ENCODE measurements around the gene LRRC3C.
"Not testable (repeated sequence)": the region's sequence is repeated elsewhere in the genome, so short reads cannot be mapped to it uniquely, and the experiment has no call there.

LRRC3C gene, protein sequence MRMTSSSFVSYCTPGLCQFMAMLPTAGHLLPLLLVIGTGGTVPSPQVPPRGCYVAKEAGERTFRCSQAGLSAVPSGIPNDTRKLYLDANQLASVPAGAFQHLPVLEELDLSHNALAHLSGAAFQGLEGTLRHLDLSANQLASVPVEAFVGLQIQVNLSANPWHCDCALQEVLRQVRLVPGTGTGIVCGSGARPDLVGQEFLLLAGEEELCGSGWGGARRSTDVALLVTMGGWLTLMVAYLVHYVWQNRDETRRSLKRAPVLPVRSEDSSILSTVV

DNA sequence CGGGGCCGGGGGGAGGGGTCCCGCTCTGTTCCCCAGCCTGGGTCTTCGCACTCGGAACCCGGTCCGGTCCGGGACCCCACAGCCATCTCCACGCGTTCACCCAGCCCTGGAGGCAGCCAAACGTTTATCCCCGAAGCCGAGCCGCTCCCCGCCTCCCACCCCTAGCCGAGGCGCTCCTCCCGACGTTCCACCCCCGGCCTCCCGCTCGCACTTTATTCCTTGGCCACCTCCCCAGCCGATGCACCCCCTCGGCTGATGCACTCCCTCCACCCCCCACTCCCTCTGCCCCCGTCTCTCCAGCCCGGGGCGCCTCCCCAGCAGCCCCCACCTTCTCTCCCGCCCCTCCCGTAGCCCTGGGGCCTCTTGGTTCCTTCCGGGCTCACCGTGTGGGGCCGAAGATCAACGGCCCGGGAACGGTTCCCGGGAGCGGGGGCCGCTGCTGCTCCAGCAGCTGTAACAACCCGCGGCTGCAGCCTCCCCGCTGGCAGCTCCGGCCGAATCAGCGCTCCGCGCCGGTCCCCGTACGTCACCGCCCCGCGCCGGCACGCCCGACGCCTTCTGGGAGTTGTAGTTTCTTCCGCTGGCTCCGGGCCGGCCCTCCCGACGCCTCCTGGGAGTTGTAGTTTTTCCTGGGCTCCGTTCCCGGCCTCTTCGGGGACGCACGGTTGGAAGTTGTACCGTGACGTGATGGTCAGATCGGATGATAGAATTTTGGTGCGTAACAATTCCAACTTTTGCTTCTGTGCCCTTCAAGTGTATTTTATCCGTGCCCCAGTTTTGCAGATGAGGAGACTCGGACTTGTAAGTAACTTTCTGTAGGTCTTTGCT, at the start of gene LRRC3C, which contains the start of gene ORMDL3:
TSS of gene LRRC3C (plus strand) at position 632 of the 828 bp plus-strand sequence. CDS start 13,792 bp downstream, outside the sequence.
TSS of gene ORMDL3 (minus strand) at position 501 of the 828 bp plus-strand sequence. CDS start 3,398 bp downstream, outside the sequence.
- peak; percentile 86 to 90 for DNase-seq

DNA sequence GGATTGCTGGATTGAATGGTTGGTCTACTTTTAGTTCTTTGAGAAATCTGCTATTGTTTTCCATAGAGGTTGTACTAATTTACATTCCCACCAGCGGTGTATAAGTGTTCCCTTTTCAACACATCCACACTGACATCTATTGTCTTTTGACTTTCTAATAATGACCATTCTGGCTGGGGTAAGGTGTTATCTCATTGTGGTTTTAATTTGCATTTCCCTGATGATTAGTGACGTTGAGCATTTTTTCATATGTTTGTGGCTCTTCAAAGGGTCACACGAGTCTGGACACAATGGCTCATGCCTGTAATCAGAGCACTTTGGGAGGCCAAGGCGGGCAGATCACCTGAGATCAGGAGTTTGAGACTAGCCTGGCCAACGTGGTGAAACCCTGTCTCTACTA, 41.4 kb upstream of the LRRC3C start:
- DNase-seq: not testable (repeated sequence)

DNA sequence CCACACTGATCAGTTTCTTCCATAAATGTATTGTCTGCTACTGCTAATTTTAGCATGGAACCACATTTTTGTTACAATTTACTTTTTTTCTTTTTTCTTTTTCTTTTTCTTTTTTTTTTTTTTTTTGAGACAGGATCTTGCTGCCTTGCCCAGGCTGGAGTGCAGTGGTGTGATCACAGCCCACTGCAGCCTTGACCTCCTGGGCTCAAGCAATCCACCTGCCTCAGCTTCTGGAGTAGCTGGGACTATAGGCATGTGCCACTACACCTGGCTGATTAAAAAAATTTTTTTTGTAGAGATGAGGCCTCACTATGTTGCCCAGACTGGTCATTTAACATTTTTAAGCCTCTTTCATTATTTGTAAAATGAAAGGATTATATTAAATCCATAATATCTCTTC, 40.5 kb upstream of the LRRC3C start:
- DNase-seq: no peak

DNA sequence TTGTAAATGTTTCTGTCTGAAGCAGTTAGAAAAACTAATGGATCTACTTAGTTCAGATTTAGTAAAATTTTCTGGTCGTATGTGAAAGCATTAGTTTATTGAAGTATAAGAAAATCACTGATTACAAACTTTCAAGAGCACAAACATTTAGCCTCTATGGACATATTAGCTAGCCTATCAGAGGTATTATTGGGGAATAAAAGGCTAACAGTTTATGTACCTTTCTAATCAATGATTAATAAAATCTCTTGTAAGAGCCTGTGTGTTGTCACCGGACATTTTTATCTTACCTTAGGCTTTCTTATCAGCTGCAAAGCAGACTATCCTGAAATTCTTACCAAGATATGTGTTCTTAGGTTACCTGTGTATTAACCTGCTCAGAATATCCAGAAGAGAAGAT, 38.3 kb upstream of the LRRC3C start:
- no peak for DNase-seq

DNA sequence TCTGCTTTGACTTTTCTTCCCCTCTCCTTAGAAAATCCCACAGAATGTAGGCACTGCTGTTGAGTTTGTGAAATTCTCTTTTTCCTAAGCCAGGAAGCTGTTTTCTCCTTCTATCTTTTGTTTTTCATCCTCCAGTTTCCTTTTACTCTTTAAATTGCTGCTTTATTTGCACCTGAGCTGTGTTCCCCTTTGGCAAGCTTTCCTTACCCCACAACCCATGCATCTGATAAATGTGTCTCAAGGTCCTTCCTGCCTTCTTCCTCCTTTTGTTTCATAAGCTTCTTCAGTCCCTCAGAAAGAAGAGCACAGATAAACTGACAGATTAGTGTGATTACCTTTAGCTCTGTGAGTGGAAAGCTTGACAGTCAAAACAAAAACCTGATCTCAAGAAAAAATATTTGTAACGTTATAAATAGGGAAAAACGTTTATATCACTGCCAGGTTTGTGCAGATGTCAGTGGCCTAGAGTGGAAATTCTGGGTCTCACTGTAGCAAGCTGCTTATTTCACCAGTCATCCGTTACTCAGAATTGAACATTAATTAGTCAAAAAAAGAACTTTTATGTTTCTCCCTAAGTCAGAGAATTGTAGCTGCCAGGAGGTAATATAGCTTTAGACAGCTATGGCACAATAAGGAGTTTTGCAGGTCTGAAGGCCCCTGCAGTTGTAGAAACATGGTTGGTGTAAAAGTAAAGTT, 32.7 kb upstream of the LRRC3C start:
- no peak for DNase-seq

DNA sequence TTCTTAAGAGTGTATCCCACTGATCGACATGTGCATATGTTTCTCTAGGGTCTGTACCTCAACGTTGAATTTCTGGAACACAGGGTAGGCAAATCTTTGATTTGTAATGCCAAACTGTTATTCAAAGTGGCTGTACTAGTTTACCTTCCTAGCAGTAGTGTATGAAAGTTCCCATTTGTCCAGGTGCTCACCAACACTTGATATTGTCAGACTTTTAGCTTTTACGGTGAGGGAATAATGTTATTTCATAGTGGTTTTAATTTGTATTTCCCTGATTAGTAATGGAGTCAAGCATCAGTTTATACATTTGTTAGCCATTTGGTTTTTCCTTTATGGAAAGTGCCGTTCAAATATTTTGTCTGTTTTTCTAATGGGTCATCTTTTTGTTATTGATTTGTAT, 29.4 kb upstream of the LRRC3C start:
- no peak for DNase-seq

DNA sequence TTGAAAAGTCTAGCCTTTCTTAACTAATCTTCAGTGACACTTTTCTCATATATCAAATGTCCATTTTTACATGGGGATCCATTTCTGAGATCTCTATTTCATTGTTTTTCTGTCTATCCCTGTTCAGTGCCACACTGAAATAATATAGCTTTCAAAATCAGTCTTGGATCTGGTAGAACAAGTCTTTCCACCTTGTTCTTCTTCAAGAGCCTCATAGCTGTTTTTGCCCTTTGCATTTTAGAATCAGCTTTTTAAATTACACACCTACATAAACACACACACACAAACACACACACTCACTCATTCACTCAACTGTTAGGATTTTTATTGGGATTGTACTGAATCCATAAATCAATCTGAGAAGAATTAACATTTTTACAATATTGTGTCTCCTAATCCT, 28.3 kb upstream of the LRRC3C start:
- DNase-seq: no peak

DNA sequence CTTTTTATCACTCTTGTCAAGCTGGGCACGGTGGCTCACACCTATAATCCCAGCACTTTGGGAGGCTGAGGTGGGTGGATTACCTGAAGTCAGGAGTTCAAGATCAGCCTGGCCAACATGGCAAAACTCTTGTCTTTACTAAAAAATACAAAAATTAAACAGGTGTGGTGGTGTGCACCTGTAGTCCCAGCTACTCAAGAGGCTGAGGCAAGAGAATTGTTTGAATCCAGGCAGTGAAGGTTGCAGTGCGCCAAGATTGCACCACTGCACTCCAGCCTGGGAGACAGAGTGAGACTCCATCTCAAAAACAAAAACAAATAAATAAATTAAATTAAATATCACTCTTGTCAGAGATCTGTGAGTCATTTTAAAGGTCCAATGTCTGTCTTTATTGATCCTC, 25.5 kb upstream of the LRRC3C start:
- not testable (repeated sequence) for DNase-seq

DNA sequence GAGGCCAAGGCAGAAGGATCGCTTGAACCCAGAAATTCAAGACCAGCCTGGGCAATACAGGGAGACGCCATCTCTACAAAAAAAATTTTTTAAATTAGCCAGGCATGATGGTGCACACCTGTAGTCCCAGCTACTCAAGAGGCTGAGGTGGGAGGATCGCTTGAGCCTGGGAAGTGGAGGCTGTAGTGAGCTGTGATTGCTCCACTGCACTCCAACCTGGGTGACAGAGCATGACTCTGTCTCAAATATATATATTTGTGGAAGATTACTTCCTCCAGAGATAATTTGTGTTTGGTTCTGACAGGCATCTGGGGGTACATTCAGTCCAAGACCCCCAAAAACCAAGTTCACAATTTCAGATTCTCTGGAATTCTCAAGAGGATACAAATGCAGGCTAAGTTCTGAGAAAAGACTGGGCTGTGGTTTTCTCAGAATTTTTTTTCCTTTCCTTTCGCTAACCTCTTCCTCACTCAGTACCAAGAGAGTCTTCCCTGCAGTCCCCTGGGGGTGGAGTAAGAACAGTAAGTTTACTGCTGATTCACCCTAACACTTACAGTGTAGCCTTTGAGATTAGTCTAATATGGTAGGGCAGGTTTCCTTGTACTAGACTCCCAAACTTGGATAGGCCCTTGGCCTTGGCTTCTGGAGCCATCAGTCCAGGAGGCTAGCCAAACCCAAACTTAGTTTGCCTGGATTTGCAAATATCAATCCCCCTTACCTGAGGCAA, 24.2 kb upstream of the LRRC3C start:
- DNase-seq: no peak

DNA sequence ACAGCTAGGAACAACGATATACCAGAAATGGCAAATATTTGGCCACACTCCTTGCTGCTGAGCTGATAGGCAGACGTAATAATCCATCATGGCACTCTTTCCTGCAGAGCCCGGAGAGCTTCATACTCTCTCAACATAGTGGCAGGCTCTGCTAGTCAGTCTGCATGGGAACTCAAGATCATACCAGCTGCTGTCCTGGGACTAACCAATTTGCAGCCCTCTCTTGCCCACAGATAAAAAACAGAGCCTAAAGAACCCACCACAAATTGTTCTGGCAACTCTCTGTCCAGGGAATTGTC, 22.6 kb upstream of the LRRC3C start:
- no peak for DNase-seq

DNA sequence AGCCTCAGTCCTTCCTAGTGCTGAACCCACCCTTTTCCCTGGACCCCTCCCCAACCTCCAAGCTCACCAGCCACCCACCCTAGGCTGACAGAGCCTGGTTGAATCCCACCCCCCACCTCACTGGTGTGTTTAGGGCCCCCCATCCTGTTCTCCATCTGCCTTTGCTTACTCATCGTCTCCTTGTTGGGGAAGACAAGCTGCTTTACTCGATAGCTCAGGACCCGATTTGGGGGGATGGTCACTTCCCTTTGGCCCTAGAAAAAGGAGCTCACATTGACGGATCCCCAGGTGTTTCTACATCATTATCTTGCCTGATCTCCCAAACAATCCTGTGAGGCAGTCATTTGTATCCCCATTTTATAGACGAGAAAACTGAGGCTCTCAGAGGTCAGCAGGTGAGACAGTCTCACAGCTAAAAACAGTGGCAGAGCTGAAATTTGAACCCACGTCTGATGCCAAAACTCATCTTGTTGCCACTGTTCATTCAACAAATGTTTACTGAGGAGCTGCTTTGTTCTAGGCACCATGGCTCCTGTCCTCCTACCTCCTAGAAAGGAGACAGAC, 18.7 kb upstream of the LRRC3C start:
- no peak for DNase-seq

DNA sequence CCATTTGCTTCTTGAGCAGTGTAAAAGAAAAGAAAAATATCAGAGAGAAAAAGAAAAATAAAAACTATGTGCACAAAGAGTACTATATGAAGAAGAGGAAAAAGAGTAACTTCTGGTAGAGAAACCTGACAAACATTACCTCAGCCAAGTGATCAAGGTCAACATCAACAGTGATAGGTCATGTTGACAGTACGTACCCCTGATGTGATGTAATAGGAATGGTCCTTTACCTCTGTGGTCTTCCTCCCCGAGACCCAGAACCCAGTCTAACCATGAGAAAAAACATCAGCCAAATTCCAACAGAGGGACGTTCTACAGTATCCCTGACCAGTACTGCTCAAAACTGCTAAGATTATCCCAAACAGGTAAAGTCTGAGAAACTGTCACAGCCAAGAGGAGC, 13.5 kb upstream of the LRRC3C start:
- no peak for DNase-seq

DNA sequence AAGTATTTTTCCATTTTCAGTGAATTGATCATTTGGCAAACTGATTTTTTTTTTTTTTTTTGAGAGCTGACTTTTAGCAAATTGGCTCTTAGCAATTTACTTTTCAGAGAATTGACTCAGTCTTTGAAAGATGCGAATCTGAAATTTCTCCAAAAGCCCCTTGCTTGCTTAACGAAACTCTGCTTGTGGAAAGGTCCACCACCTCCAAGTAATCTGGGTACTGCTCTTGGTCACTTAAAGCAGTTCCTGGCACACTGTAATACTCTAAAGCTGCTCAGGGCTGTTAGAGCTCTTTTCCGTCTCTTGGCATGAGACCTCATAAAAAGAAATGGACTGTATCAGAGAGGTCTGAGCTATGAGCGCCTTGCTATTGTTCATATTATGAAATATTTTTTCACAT, 12.0 kb upstream of the LRRC3C start:
- no peak for DNase-seq

DNA sequence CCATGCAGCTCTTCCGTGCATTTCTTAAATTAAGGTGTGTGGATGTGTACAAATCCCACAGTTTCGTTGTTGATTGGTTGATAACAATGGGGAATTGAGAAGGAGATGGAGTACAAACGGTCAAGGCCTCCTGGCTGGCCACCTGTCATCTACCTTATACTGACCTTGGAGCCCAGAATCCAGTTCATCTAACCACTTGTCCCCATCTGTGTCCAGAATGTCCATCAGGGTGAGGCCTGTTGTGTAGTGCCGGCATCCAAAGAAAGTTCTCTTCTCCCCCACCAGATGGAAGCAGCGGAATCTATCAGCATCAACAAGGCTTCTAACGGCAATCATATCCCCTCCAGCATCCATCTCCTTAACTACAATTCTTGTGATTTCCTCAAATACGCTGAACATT, 10.6 kb upstream of the LRRC3C start:
- DNase-seq: no peak

DNA sequence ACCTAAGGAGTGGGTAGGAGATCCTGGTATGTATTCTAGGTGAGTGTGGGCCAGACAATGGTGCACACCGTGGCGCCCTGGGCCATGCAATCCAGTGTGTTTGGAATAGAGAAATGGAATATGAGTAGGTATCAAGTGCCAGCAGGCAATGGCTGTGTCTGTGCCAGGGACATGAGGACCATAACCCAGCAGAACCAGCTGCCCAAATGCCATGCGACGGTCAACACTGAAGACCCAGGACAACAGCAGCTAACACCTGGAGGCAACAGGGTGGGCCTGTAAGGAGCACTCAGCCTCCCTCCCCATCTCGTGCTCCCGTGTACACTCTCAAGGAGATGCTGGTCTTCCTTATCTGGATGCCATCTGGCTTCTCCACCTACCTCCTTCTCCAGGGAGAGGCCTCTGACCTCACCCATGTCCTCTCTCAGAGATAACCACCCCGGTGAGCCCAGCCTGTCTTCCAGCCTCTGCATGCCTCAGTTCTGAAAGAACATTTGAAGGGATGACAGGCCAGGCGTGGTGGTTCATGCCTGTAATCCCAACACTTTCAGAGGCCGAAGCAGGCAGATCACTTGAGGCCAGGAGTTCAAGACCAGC, 8.3 kb upstream of the LRRC3C start:
- DNase-seq: no peak

DNA sequence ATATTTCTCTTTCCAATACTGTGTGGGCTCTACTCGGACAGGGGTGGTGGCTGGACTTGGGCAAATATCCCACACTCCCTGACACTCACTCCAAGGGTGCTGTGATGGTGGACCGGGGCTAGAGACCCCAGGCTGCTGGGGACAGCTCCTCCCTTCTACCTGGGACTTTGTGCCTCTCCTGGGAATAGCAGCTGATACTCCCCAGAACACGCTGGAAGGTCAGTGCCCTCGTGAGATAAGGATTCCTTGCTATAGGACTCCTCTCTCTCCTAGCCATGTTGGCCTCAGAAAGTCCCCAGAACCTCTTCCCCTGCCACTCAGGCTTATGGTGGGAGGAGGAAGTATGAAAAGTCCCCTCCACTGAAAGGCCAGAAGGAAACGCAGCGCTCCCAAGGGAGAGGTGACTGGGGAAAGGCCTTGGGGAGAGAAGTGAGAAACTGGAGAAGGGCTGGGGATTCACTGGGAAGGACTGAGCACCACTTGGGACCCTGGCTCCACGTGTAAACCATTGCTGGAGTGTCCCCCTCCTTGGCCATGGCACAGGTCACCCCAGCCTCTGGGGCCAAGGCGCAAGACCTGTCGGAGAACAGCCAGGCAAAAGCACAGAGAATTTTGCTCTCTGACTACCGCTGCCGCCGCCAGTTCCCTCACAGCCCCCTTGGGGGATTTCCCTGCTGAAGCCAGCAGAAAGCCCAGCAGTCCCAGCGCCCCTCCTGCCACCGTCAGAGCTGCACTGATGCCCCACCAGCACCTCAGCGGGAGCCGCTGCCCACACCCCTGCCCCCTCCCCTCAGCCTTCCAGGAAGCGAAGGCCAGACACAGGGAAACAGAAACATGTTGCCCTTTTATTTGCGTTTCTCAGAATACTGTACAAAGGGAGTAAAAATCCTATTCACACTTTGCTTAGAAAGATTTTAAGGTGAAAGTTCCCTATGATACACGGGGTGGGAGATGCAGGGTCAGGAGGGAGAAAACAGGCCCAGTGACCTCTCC, 7.0 kb upstream of the LRRC3C start:
- DNase-seq: peak; percentile 40 to 66

DNA sequence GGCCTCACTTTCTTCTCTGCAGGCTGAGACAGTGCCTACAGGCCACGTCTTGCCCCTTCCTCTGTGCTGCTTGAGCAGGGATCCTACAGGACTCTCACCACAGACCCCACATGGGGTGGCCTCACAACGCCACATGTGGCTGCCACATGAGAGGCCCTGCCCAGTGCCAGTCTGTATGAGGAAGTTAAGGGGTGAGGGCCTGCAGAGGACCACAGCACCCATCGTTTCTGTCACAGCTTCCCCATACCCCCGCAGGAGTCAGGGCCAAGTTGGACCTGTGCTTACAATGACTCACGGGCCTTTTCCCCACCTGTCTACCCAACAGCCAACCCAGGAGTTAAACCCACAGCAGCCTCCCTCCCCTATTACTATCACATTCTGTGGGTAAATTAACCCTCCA, 6.2 kb upstream of the LRRC3C start:
- DNase-seq: peak in 1 of 2 donors; percentile 33

DNA sequence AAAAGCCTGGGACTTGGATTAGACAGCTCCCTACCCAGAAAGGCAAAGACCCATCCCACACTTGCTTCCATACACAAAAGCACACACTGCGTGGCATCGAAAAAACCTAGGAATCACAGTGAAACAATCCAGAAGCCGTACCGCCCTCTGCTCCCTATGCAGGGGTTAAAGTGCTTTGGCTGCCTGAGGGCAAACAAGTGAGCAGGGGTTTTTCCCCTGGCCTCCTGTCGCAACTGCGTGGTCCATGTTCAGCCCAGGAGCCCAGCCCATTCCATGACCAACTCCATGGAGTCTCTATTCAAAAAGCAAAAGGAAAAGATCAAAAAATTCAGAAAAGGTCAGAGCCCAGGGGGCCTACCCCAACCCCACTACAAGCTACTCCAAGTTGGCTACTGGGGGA, 5.5 kb upstream of the LRRC3C start:
- DNase-seq: no peak

DNA sequence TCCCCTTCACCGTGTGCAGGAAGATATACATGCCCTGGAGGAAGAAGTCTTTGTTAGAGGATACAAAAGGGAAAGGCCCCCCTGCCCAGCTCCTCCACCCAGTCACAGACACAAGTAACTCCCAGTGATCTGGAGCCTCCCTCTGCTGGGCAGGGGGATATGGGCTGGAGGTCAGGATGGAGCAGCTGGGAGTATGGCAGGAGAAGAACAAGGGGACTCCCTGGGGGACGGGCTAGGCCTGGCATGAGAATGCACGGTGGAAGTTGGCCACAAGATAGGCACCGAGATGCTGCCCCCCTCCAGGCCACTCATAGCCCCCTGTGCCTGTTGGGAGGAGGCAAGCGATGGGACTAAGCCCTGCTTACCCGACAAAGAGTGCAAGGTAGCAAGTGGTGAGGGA, 4.3 kb upstream of the LRRC3C start:
- DNase-seq: no peak

DNA sequence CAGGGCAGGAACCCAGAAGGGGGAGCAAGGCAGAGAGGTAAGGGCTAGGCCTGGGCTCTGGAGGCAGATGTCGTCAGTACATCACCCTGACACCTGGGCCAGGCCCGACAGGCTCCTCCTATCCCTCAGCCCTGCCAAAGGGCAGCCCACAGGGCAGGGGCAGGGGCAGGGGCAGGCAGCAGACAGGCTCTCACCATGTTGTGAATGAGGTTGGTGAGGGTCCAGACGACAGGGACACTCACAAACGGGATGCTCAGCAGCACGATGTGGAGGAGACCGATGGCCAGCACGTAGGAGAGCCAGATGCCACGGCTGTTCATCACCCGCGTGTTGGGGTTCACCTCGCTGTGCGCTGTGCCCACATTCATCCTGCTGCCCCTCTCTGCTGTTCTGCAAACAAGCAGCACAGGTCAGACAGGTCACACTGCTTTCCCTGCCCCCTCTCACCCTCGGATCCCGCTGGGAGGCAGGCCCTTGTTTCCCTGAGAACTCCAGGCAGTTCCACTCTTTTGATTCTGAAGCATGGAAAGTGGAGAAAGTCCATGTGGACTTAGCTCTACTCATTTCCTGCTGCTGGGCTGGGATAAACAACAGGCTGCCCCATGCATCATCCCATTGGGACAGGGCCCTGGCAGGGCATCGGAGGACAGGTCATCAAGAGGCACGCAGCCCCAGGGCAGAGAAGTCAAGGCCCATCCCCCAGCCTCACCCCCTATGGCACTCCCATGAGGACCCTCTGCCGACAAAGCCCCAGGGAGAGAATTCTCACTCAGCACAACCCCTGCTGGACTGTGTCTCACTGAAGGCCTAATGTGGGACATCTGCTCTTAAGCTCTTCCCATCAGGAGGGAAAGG, 3.5 kb upstream of the LRRC3C start:
- DNase-seq: no peak

All from activated CD4-positive, alpha-beta T cell treated with anti-CD3 and anti-CD28 coated beads for 4 hours (primary cell).